Measurements from ENCODE around the gene AMBRA1.

The AMBRA1 gene

DNA sequence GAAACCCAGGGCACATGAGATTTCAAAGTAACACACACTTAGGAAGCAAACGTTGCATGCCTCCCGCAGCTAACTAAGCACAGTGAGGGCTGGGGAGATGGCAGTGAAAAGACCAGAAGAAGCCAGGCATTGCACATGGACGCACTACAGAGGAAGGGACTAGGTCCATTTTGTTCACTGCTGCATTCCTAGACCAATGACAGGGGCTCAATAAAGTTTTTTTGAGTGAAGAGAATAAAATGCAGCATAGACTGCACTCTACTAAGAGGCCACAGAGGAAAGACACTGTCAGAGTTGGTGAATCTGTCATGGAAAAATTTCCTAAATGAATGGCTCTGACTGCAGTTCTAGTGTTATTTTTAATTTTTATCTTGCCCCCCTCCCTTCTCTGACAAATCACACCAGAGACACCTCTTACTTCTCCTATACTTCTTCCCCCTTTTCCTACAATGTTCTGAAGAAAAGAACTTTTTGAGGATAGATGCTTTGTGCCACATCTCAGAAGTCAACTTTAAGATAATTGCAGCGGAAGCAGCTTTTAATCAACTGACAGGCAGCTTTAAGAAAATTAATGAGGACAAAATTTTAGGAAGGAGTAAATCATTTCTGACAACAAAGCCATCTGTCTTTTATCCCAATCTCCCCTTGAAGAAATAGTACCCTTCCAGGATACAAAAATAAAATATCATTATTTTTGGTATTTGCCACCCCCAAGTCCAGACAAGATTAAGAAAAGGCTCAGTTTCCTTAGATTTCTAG is 167.4 kb downstream of the AMBRA1 start:
- DNase-seq, result no peak

DNA sequence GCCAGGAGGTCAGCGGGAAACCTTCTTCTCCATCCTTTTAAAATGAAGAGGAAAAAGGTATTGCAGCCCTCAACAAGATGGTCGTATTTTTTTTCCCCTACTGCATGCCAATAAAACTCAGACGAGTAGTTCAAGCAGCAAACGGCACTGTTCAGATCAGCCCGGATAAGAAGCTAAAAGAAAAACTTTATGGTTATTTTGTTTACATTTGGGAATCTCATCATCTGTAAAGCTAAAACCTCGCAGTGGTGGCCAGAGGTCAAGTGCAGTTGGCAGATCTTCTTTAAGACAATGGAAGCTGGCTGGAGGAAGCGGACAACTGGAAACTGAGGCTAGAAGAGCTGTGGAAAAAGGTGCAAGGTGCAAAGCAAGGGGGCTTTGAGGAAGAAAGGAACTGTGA is 171.2 kb downstream of the AMBRA1 start:
- DNase-seq, result no peak

DNA sequence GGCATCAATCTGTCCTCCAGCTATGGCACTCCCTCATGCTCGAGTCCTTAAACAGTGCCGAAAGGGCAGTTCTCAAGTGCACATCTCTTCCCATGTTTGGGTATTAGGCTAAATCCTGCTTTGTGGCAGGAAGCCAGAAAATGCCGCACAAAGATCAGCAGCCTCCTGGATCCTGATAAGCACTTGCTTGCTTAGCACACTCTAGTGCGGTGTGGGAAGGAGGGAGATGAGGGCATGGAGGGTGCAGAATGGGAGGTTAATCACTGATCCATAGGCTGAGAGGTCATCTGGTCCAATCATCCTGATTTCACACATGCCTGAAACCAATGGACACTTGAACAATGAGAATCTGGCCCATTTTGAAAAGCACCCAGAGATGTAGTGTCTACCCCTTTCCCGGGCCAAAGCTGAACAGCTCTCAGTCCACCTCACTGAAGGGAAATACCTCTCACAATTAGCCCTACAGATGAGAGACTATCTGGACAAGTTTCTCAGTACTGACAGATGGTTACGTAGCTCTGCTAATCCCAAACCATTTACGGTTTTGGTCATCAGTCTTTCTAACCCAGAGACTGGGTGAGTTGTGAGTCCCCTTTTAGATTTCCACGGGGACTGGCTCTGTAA is 172.5 kb downstream of the AMBRA1 start:
- DNase-seq, result no peak

DNA sequence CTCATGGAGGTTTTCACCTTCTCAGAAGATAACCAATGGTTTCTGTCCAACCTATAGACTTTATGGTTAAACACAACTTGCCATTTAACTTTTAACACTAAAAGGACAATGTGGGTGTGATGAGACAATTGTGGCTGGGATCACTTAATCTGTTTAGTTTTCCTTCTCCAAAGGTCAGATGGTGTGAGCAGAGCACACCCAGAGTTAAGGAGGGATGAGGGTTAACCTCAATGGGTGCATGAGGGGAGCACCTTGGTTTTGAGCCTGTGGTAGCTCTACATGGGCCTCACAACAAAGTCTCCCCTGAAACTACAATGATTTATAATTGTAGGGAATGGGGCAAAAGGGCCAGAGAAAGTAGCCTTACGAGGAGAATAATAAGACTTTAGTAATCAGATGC is 173.3 kb downstream of the AMBRA1 start:
- no peak for DNase-seq

DNA sequence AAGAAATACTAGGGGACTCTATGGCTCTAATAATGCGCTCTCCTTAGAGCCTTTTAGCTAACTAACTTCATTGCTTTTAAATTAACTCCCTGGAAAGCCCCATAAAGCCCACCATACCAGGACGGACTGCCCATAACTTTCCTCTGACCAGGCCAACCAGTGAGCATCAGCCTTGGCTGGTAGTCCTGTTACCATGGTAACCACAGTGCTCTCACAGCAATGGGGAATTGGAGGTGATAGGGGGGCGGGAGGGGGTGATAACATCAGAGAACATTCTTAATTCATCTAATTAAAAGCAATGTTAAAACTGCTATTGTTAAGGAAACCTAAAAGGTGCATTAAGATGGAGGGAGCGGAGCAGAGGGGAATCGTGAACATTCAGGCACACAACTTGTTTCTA is 175.1 kb downstream of the AMBRA1 start:
- DNase-seq, result no peak

DNA sequence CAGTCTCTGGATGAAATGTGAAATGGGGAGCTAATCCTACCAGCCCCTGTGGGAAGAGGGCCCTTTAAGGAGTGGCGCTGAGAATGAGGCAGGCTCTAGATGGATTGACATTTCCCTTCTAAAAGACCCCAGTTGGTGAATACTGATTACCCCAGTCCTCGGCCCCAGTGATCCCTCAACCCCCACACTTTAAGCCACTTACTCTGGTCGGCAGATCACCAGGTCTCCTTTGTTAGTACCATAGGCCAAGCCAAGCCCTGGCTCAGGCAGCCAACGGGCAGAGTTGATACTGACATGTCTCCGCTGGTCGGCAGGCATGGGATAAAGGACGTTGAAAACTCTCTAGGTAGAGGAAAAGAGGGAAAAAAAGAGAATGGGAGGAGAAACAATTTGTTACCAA is 176.1 kb downstream of the AMBRA1 start:
- DNase-seq, result no peak

DNA sequence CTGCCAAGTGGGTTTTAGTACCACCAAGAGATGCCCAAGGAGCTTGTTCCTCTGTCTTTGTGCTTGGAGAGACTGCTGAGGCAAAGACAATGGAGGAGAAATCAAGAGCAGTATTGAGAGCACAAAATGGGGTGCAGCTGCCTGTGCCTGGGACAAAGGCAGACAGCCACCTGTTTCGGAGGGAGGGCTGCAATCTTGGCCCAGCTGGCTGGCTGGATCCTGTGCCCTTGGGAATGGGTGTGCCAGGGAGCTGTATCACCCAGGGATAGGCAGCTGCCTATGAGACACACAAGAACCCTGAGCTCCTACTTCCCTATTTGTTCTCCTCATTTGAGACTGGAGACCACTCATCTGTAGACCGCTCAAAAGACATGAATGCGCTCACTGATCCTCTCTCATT is 178.9 kb downstream of the AMBRA1 start:
- DNase-seq, result no peak

DNA sequence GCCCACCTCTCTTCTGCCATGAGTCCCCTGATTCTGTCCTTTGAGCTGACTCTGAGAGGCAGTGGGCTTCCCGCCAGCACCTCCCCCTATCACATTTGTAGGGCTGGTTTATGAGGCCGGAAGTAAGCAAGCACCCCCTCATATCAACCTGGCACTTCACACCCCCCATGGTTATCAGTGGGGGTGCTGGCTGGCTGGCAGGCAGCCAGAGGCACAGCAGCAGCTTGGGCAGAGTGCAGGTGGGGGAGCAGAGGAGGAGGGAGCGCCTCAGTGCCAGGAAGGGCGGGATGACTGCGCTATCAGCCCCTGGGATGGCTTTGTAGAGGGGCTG is 179.4 kb downstream of the AMBRA1 start:
- DNase-seq, result no peak

DNA sequence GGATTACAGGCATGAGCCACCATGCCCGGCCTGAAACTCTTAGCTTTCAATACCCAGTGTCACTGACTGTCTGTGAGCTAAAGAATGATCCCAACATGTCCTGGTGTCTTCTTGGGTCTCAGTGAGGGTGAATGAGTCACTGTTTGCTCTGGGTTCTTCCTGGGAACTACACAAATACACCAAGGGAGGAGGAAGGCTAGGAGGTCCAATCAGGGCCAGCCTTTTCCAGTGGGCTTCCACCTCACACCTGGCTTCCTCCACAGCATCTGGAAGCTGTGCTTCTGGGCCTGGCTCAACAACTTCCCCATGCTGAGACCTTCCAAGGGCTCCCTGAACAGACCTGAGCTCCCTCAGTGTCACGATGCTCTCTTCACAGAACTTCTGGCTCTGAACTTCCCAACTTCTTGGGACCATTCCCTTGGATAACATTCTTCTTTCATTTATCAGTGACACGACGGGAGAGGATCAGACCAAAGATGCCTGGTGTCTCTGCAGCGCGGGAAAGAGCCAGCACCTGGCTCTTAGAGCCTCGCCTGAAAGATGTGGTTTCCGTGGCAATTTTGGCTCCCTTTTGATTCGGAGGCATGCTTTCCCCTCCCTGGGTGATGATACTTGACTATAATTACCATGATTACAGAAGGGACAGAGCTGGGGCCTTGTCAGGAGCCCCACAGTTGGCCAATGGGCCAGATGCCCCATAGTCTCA is 179.9 kb downstream of the AMBRA1 start:
- no peak for DNase-seq

DNA sequence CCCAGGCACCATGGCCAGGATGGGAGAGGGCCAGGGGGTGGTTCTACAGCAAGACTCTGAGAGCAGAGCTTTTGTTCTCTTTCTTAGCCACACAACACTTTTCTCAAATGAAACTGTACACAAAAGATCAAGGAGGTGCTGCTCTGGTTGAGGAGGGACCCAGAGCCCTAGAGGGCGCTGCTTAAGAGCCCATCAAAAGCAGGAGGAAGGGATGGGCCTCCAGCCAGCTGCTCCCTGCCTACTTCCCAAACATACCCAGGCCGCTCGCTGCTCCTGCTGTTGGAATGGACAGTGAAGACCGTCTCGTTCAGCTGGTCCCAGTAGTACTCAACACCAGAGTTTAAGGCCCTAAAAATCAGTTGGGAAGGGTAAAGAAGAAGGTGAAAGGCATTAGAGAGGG is 183.8 kb downstream of the AMBRA1 start:
- no peak for DNase-seq

DNA sequence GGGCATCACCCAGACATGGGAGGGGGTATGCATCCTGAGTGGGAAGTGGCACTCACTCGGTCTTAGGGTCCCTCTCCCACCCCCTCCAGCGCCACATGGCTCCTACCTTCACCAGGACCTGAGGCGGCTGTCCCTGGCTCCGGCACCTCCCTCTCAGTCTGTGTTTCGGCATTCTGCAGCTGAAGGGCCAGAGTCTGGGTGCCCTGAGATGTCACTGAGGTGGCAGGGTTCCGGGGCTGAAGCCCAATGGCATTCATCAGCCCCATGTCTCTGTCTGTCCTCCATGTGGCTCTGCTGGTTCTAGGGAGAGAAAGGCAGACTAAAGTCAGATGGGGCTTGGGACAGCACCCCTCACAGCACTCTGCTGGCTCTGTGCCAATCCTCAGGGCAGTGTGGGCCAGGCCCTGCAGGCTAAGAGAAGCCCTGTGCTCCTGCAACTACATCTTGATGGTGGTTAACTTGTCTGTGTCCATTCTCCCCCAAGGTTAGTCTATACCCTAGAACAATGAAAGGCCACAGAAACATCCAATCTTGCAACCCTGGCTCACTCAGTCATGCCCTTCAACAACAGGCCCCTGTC is 185.3 kb downstream of the AMBRA1 start:
- no peak for DNase-seq

DNA sequence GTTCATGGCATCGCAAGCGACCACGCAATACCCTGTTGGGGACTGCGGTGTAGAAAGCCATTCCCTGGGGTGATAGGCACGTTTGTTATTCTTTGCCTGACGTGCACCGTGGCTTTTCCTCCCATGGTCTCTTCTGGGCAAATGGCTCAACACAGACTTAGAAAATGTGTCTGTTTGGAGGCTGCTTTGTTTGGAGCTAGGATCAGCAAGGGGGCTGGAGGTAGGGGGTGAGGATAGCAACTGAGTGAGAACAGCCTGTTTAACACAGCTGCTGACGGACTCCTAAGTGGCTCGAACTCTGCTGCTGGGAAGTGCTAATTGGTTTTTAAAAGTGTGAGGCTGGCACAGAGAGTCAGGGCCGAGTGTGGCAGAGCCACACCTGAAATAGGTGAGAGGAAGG is 186.2 kb downstream of the AMBRA1 start:
- DNase-seq, result no peak

DNA sequence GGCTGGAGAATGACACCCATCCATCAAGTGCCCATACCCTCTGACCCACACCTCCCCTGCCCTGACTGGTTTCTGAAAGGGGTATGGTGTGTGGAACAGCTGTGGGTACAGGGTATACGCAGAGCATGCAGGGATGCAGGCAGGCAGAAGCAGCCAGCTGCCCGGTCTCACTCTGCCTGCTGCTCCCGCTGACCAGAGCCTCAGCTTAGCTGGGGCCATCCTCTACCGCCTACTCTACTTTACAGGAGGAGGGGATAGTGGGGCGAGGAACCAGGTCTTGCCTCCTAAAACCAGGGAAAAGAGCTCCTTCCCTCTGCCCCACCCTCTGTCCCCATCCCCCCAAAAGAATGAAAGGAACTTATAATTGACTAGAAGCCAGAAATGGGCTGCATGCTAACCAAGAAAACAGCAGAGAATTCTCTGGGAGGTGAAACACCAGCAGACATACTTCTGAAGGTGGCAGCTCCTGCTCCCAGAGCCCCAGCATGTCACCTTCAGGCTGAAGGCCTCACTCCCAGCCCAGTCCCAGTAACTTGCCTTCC is 189.3 kb downstream of the AMBRA1 start:
- no peak for DNase-seq

DNA sequence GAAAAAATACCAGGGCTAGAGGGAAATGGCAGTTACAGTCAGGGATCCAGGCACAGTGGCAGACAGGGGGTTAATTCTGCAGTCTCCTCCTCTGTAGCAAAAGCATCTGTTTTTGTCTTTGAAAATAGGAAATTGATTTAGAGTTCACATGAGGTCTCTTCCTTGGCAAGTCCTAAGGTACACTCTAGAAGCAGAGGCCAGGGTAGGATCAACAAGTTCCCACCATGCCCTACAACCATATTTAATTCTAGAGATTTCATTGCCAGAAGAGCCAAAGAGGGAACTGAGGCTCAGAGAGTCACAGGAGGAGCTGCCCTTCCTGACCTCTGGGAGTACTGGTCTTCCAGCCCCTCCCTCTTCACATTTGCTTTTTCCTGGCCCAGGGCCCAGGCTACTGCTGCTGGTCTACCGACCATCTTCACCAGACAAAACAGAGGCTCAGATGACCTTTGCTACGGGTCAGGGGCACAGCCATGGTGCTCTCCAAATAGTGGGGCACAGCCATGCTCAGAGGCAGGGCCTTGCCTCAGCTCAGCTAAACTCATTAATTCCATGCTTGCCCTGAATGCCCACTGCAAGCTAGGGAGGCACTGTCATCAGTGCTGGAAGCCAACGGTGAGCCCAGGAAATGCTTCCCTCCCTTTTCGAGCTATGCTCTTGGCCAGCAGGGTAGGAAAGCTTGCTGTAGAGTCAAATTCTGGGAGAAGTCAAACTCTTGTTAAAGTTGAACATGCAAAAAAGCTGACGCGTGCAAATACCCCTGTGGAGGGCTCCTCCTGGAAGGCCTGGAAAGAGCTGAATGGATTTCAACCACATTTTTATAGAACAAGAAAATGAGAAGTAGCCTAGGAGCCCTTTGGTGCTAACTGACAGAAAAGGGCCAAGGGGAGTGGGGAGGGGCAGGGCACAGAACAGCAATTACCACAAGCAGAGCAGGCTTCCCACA is 190.6 kb downstream of the AMBRA1 start:
- no peak for DNase-seq

DNA sequence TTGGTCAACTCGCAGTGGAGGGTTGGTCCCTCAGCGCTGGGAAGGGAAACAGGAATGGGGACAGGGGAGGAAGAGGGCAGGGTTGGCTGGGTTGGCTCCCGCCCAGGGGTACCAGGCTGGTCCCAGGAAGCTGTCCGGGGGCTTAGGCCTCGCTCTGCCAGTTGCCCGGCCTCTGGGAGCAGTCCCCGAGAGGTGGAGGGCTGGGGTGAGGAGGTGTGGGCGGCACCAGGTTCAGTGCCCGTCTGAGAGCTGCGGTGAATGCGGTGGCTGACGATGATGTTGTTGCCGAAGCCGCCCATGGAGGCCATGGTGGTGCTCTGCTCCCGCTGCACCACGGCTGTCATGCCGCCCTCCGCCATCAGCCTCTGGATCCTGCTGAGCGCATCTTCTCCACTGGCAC is 196.3 kb downstream of the AMBRA1 start:
- DNase-seq, result no peak

DNA sequence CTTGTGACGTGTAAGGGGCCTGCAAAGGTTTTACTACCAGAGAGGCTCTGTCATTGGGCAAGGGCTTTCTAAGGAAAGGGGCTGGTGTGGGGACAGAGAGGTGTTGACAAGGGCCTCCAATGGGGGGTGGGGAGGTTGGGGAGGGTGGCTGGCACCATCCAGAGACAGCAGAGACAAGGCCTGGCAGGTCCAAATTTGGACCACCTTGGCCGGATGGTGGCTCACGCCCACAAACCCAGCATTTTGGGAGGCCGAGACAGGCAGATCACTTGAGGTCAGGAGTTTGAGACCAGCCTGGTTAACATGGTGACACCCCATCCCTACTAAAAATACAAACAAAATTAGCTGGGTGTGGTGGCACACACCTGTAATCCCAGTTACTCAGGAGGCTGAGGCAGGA is 200.1 kb downstream of the AMBRA1 start:
- DNase-seq, result no peak

DNA sequence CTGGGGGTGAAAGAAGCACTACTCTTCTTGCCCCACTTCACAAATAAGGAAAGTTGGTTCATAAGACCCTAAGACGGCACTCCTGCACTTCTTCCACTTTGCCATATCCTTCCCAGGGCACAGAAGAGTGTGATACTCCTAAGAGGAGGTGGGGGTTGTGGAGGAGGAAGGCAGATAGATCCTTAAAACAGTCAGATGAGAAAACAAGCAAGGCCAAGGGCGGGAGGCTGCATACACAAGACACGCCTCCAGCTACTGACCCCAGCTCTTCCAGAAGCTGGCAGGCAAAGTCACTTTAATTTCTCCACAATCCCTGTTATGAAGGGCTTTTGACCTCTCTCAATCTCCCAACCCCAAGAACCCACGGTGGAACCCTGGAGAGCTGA is 200.6 kb downstream of the AMBRA1 start:
- DNase-seq, result no peak

DNA sequence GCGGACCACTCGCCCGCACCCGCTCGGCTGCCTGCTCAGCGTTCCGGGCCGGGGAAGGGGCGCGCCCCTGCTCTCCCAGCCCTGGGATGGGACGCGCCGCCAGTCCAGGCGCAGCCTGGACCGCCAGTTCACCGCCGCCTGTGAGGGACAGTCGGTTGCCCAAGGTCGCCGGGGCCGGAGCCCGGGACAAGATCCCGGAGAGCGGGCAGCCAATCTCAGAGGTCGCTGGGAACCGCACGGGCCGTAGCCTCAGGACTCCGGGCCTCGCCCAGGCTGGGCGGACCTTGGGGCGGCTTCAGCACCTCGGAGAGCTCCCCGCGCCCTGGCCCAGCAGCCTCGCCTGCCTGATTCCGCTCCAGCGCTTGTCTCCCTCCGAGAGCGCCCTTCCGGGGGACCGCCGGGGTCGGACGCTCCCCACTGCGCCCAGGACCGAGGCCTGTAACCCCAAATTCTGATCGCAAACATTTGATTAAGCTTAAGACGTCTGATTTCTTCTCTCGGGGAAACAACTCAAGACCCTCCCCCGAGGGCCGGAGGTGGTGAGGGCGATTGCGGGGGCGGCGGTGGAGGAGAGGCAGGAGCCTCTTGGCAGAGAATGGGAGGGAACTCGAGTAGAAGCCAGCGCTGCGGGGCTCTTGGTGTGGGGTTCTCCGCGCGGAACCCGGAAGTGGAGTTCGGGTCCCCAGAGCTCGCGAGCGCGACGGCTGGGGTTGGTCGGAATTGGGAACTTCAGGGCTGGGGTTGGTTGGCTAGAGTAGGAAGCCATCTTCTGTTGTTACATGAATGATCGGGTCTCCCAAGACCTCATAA is 201.2 kb downstream of the AMBRA1 start:
- DNase-seq, result no peak

DNA sequence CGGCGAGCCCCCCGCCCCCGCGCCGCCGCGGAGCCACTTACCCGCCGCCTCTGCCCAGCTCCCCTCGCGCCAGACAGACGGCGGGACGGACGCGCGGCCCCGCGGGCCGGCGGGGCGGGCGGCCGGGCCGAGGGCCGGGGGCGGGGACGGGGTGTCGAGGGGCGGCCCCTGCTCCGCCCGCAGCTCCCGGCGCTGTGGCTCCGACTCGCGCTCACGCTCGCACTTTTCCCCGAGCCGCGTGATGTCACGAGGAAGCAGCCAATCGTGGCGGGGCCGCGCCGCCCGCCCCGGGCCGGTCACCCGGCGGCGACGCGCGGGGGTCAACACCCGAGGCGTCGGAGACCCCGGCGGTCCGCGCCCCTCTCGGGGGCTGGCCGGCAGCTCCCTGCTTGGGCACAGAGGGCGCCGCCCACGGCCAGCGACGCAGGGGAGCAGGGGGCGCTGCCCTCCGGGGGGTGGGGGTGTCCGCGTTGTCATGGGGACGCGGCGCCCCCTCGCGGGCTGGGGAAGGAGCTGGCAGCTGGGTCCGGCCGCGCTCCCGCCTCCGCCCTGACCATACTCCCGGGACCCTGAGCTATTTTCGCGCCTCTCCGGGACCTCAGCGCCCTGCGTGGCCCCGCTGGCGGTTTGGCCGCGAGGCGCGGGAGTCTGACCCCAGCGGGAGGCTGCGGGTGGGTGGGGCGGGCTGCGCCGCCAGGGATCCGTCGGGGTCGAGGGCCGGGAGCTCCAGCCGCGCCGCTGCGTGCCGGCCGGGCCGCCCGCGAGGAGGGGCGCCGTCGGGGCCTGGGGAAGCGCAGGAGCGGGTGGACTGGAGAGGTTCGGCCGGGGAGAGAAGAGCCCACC is 202.0 kb downstream of the AMBRA1 start, which contains the start of gene CHRM4:
Gene CHRM4, minus strand, starts transcription at position 199 of the 843 bp plus-strand sequence. CDS start 5,219 bp downstream, outside the sequence.
- no peak for DNase-seq

DNA sequence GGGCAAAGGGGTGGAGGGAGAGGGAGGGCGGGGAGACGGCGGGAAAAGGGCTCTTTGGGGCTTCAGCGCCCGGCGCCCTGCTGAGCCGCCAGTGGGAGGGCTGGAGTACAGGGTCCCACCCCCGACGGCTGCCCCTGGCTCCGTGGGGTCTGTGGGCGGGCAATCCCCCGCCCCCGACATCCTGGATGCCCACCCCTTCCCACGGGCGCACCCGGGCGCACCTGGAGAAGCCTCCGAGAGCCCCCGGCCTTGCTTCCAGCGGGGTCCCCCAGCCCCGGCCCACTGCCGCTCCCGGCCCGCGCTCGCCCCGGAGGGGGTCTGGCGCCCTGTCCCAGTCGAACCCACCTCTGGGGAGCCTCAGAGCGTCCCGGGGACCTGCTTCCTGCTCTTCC is 202.6 kb downstream of the AMBRA1 start:
- no peak for DNase-seq

All from NCI-H187 treated with DMSO at 0.1 percent for 48 hours (cell line).